Kasumi-1 (cell line): ENCODE results near the gene PALD1.
"Not testable (repeated sequence)": the region's sequence is repeated elsewhere in the genome, so short reads cannot be mapped to it uniquely, and the experiment has no call there.

Source experiments
- DNase-seq, 2 experiments: peaks; one replicate each; lab custom pipeline; 2025; lab: John Stamatoyannopoulos, UW

PALD1 gene

GRCh38 chr10:70607936-70608335, 129.4 kb downstream of the PALD1 start:
- DNase-seq: no peak

GRCh38 chr10:70613941-70614340, 135.4 kb downstream of the PALD1 start:
- DNase-seq: no peak

- DNase-seq: not testable (repeated sequence)
These were observed 135.8 kb downstream of the PALD1 start for GRCh38 chr10:70614364-70614763.

GRCh38 chr10:70615211-70615610, 136.6 kb downstream of the PALD1 start:
- no peak for DNase-seq

GRCh38 chr10:70615784-70616522, 137.4 kb downstream of the PALD1 start:
- DNase-seq: peak; percentile 40 to 47

- DNase-seq: no peak
These were observed 138.2 kb downstream of the PALD1 start for GRCh38 chr10:70616761-70617160.
